Measurements from ENCODE around the gene GFM1.

DNA sequence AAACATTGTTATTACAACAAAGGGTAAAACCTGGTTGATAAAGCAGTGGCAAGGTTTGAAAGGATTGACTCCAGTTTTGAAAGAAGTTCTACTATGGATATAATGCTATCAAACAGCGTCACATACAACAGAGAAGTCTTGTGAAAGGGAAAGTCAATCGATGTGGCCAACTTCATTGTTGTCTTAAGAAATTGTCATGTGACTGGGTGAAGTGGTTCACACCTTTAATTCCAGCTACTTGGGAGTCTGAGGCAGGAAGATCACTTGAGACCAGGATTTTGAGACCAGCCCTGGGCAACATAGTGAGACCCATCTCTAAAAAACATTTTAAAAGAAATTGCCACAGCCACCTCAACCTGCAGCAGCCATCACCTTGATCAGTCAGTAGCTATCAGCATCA lies 34.4 kb downstream of the GFM1 start:
- TF ChIP-seq, protein P1, sequence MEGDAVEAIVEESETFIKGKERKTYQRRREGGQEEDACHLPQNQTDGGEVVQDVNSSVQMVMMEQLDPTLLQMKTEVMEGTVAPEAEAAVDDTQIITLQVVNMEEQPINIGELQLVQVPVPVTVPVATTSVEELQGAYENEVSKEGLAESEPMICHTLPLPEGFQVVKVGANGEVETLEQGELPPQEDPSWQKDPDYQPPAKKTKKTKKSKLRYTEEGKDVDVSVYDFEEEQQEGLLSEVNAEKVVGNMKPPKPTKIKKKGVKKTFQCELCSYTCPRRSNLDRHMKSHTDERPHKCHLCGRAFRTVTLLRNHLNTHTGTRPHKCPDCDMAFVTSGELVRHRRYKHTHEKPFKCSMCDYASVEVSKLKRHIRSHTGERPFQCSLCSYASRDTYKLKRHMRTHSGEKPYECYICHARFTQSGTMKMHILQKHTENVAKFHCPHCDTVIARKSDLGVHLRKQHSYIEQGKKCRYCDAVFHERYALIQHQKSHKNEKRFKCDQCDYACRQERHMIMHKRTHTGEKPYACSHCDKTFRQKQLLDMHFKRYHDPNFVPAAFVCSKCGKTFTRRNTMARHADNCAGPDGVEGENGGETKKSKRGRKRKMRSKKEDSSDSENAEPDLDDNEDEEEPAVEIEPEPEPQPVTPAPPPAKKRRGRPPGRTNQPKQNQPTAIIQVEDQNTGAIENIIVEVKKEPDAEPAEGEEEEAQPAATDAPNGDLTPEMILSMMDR (IDR thresholded peaks at IDR 0.05) = no peak
- no peak for TF ChIP-seq POLR2A (IDR thresholded peaks at IDR 0.05)
